Posterior cingulate gyrus (tissue), 11 donors: ENCODE data around the gene SLC25A45.
"Not testable (repeated sequence)": the region's sequence is repeated elsewhere in the genome, so short reads cannot be mapped to it uniquely, and the experiment has no call there.

Source experiments
- DNase-seq, 10 donors: peaks; one replicate each; pipeline versions ENCODE4 v3.0.0 to v3.0.0-alpha.2; 2020 to 2021; ENCODE audit warnings: mixed read lengths in 3 of 10
- intact Hi-C: fragments of 100-400 bp; cut with DNase I; formaldehyde crosslinking; loops from one replicate; pipeline ENCODE4 v1.15.1; 2023

The SLC25A45 gene

GRCh38 chr11:65341856-65342255 lies 40.6 kb downstream of the SLC25A45 start:
- intact Hi-C loops: no loop called here
- DNase-seq: no peak

- intact Hi-C loops: no loop called here
- peak in 2 of 10 donors; percentile 46 to 90 for DNase-seq
Observed at GRCh38 chr11:65340226-65340625, 42.2 kb downstream of the SLC25A45 start.

GRCh38 chr11:65338676-65339075 lies 43.8 kb downstream of the SLC25A45 start:
- intact Hi-C loops: no loop called here
- no peak for DNase-seq

GRCh38 chr11:65334696-65335295 lies 47.6 kb downstream of the SLC25A45 start:
- intact Hi-C loops: no loop called here

GRCh38 chr11:65332591-65332990 lies 49.9 kb downstream of the SLC25A45 start:
- DNase-seq: peak in 1 of 10 donors; percentile 2
- intact Hi-C loops: not testable (repeated sequence)

More at GRCh38 chr11:65334696-65335295, 47.6 kb downstream of the SLC25A45 start:
- DNase-seq: peak in 1 of 10 donors; percentile 14

GRCh38 chr11:65330544-65330943 lies 51.9 kb downstream of the SLC25A45 start:
- intact Hi-C loops: loop anchor here (1.0 kb wide), 1 partner anchor 55 kb away; no protein-coding TSS in a partner anchor

GRCh38 chr11:65329944-65330403 lies 52.5 kb downstream of the SLC25A45 start:
- intact Hi-C loops: loop anchor here (1.0 kb wide), 1 partner anchor 55 kb away; no protein-coding TSS in a partner anchor
- peak in 7 of 10 donors; percentile 79 to 93 (median 85) for DNase-seq

More at GRCh38 chr11:65330544-65330943, 51.9 kb downstream of the SLC25A45 start:
- DNase-seq: no peak

GRCh38 chr11:65329478-65329877 lies 53.0 kb downstream of the SLC25A45 start:
- intact Hi-C loops: no loop called here
- DNase-seq: no peak

GRCh38 chr11:65327021-65327420 lies 55.4 kb downstream of the SLC25A45 start:
- DNase-seq: no peak
- intact Hi-C loops: no loop called here

- DNase-seq: no peak
- intact Hi-C loops: no loop called here
Observed at GRCh38 chr11:65325435-65325834, 57.0 kb downstream of the SLC25A45 start.
